Activated CD8-positive, alpha-beta memory T cell treated with anti-CD3 and anti-CD28 coated beads, Interleukin-2, amount 50 U/mL, for 24 hours (primary cell): ENCODE results near the gene KCNIP4.

Experiments used
- DNase-seq: peaks from one replicate; pipeline ENCODE4 v3.0.0-alpha.2; 2020; ENCODE audit errors: extremely low read depth

The KCNIP4 gene

DNA sequence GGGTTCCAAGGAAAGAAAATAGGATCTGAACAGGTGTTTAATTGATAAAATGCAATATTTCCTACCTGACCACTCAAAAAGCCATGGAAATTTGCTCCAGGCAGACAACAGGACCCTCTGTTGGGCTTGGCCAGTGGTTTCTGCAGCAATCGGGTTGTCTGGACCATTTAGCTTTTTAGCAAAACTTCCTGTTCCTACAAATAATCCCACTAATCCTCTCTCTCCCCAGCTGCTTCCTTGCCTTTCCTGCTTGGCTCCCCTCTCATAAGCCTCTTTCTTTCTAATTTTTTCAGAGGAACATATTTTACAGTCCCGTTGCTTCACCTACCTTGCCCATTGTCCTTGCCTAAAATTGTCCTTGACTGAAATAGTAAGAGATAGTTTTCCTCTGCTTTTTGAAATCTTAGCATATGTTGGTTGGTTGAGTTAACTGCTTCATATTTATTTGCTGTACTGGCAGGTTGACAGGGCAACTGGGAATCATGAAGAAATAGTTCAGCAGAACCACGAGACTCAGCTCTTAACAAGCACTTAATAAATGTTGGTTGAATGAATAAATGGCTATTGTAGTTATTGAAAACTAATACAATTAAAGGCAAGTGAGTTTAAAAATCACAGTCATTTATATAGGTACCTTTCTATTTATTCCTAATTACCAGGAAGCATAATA is 259.8 kb downstream of the KCNIP4 start:
- DNase-seq, result no peak

DNA sequence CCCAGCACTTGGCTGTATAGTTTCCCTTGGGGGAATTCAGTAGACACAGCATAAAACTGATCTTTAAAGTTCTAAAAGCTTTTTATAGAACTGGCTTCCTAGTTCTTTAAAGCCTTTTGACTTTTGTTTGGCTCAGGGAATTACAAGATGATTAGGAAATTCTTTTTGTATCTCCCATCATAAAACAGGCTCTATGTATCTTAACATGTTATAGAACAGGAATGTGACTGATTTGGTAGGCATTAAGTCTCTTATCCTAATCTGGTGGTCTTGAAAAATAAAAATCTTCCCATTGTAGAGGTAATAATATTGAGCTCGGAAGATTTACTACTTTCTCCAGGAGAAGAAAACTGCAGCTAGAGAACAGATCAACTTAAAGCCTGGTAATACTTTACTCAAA is 262.7 kb downstream of the KCNIP4 start:
- DNase-seq, result no peak

- no peak for DNase-seq
Observed at GRCh38 chr4:21680326-21680898, 268.2 kb downstream of the KCNIP4 start.

DNA sequence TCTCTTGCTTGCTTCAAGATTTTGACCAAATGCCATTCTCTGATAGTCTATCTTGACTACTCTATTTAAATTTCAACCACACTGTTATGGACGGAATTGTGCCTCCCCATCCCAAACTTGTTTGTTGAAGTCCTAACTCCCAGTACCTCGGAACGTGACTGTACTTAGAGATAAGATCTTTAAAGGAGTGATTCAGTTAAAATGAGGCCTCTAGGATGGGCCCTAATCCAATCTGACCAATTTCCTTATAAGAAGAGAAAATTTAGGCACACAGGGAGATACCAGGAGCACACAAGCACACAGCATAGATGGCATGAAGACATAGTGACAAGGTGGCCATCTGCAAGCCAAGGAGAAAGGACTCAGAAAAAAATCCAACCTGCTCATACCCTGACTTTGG is 269.9 kb downstream of the KCNIP4 start:
- no peak for DNase-seq

DNA sequence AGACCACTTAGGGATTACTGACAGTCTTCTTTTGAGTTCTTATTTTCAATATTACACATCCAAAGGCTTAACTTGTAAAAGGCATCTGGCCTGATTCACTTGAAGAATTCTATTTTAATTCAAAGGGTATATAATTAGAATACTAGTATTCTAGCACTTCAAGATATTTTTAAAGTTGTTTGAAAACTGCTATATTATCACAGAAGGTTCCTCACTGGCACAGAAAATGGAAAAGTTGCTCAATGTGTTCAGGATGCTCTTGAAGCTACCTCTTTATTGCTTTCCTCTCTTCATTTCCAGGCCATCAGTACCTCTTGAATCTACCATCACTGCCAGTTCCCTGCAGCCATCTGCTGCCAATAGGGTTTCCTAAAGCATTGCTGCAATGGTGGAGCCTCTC is 271.4 kb downstream of the KCNIP4 start:
- DNase-seq, result no peak

DNA sequence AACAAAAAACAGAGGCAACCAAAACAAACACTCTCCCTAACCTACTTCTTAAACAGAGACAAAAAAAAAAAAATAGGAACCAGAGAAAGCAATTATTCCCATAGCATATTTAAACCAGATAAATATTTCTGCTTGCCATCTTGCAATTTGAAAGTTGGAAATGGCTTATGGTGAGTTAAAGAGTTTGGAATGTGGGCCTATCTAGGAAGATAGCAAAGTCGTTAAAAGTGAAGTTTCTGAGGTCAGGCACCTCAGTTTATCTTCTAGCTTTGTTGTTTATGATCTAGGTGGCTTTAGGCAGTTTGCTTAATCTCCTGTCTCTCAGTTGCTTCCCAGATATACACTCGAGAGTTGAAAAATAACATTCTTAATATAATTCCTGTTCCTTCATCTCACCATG is 284.2 kb downstream of the KCNIP4 start:
- DNase-seq, result no peak

DNA sequence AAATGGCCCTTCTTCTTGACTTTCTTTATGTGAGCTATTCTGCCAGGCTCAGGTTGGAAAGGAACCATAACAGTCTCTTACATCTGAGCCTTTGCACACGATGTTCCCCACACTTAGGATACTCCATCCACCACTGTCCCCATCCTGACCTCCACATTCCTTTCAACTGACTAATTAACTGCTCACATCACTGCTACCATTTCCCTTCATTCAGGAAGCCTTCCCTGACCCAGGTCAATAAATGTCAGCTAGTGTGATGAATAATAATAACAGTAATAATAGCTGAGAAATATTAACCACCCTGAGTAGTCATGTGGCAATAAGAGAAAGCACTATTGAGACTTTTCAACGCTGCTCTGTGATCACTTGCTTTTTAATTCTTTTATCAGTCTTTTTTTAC is 291.7 kb downstream of the KCNIP4 start:
- DNase-seq, result no peak

- DNase-seq, result no peak
Observed at GRCh38 chr4:21655031-21655430, 293.5 kb downstream of the KCNIP4 start.

GRCh38 chr4:21652508-21653231 is 295.9 kb downstream of the KCNIP4 start:
- no peak for DNase-seq

DNA sequence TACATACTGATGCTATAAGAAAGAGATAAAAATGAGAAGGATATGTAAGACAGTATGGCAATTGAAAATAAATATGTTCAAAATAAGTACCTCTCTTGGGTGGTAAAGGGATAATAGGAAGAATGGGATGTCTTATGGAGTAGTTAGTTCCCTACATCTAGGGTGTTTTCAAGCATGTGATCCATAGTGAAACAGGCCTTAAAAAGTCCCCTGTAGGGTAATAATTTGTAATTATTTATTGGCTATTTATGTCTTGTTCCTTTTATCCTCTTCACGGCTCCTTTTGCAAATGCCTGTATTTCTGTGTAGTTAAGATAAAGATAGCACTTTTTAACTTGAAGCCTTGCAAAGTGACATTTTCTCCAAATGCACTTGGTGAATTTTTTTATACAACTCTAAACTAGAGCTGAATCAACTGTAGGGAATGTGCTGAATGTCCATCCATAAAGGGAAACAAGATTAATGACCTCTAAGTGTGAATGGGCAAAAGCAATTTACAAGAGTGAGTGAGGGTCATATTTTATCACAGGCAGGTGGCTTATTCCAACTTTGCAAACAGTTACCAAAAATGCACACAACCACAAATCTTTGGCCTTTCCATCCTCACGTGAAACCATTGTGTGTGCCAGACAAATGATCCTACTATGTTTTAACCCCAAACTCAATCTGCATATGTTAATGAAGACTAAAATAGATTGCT is 299.0 kb downstream of the KCNIP4 start:
- DNase-seq, result no peak

DNA sequence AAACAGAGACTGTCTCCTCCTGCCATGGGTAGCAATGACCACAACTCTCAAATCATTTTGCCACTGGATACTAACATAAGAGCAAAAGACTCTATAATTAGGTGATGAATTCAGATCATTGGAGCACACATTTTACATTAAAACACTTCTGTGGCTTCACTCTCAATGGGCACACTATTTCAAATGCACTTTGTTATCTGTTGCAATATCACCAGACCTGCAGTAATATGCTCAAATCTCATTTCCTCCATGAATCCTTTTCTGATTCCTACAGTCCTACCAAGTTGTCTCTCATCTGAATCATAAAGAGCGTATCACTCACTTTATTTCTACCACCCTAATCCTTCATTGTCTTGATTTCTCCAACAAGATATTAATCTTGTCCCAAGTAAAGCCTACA is 302.8 kb downstream of the KCNIP4 start:
- no peak for DNase-seq

DNA sequence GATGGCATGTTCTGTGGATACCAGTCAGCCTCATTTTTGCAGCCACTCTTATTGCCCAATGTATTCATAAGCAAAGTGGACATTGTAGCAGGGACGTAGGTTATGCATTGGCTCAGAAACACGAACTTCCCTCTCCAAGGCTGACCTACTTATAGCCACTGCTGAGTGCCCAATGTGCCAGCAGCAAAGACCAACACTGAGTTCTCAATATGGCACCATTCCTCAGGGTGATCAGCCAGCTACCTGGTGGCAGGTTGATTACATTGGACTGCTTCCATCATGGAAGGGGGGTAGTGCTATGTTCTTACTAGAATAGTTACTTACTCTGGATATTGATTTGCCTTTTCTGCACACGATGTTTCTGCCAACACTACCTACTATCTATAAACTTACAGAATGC is 306.9 kb downstream of the KCNIP4 start:
- DNase-seq, result no peak

DNA sequence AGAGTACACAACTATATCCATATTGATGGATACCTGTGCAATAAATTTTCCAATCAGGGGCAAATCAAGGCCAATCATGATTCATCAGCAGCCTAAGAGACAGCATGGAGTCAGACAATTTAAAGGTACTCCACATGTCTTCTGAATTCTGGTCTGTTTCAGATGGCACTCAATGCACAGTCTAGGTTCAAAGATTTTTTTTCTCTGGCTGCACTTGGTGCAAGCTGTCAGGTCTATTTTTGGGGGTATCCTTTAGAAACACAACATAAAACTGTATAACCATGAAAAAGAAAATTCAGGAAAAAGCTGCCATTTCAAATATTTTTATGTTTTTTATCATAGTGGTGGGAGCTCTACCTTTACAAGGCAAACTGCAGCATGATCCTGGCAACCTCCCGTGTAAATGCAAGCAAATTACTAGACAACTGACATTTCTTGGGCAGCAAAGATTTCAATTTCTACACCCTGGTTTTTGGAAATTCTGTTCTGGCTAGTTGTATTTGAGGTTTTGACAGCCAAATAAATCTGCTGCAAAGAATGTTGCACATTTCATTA is 310.3 kb downstream of the KCNIP4 start:
- DNase-seq, result no peak

GRCh38 chr4:21628916-21629610 is 319.5 kb downstream of the KCNIP4 start:
- DNase-seq, result no peak

DNA sequence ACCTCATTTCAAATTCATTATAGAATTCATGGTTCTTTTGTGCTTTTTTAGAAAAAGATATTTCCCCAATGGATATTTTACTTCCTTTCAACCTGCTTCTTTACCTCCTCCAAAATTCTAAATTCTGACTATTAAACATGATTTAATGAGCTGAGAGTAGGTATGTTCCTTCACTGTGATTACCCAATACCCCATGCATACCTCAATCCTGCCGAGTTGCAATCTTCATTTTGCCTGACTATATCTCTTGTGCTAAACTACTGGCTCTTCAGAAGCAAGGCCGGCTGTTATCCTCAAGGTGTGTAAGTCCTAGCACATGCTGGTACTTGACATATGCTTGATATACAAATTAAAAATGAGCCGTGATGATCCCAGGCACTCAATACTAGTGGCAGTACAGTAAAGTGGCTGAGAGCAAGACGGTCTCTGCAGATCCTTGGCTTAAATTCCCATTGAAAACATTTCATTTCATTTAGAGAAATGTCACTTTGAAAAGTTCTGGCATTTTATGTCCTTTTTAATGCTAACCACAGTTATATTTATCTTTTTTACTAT is 320.4 kb downstream of the KCNIP4 start:
- no peak for DNase-seq

GRCh38 chr4:21625447-21625846 is 323.1 kb downstream of the KCNIP4 start:
- no peak for DNase-seq

GRCh38 chr4:21605006-21605405 is 343.6 kb downstream of the KCNIP4 start:
- DNase-seq, result no peak

- DNase-seq, result no peak
Observed at GRCh38 chr4:21596521-21596920, 352.1 kb downstream of the KCNIP4 start.

GRCh38 chr4:21593671-21594001 is 354.9 kb downstream of the KCNIP4 start:
- no peak for DNase-seq

- no peak for DNase-seq
Observed at GRCh38 chr4:21592970-21593670, 355.5 kb downstream of the KCNIP4 start.

- no peak for DNase-seq
Observed at GRCh38 chr4:21577056-21577455, 371.5 kb downstream of the KCNIP4 start.
